Prostate gland (tissue), 2 donors: ENCODE measurements around the gene RNF149. TPM values are rescaled to one million over a fixed set of nuclear protein-coding genes. Genes with fewer than 3 reads are reported as not detected.

Experiments
- DNase-seq: peaks from one replicate; pipeline ENCODE4 v3.0.0-alpha.2; 2019; ENCODE audit warnings: low spot score
- H3K27ac ChIP-seq, 2 donors: fragments of 200-600 bp; sonication (generic); 2 replicates each; pipeline ENCODE4 v1.5.1; 2017 to 2019
- H3K27me3 ChIP-seq: fragments of 200-600 bp; sonication (generic); replicated peaks from 2 replicates; pipeline ENCODE4 v1.5.1; 2019; ENCODE audit not compliant: insufficient read depth
- H3K36me3 ChIP-seq, 2 donors: fragments of 200-600 bp; sonication (generic); 1 replicate in 1 of 2; 2 replicates in 1 of 2; pipeline versions ENCODE4 v1.5.1 to v1.8.1; 2017 to 2019
- H3K4me1 ChIP-seq: fragments of 200-600 bp; sonication (generic); replicated peaks from 2 replicates; pipeline ENCODE4 v1.5.1; 2019
- H3K4me3 ChIP-seq, 2 donors: fragments of 200-600 bp; sonication (generic); 2 replicates each; pipeline ENCODE4 v1.5.1; 2017 to 2019
- H3K9me3 ChIP-seq: fragments of 200-600 bp; sonication (generic); 2 replicates; pipeline ENCODE4 v1.5.1; 2017
- CTCF ChIP-seq, 4 experiments: fragments of 200-600 bp in 2 of 4; fragments of 450-650 bp in 2 of 4; sonication (generic) in 2 of 4; IDR thresholded peaks; 1 replicate in 3 of 4; 2 replicates in 1 of 4; pipeline ENCODE4 v1.5.1; 2016 to 2019; ENCODE audit warnings: antibody characterized with exemption in 4 of 4, mild to moderate bottlenecking in 2 of 4, moderate library complexity in 2 of 4
- POLR2A ChIP-seq: fragments of 450-650 bp; IDR thresholded peaks from one replicate; pipeline ENCODE4 v1.6.1; 2016; ENCODE audit warnings: antibody characterized with exemption, mild to moderate bottlenecking
- POLR2AphosphoS5 ChIP-seq: sonication (generic); formaldehyde crosslinking; IDR thresholded peaks from one replicate; pipeline ENCODE4 v1.6.1; 2017; ENCODE audit warnings: antibody characterized with exemption
- WGBS: methylation state at CpG from one replicate; pipeline ENCODE4 v1.1.5; 2018; 5-methylcytosine and 5-hydroxymethylcytosine counted together
- intact Hi-C: fragments of 100-400 bp; cut with DNase I; formaldehyde crosslinking; loops from one replicate; pipeline ENCODE4 v1.14.2; 2022
- total RNA-seq, 2 donors: library from RNA; depleted of rRNA; stranded (reverse); fragments of >200 nt; gene quantifications; one replicate each; pipeline ENCODE4 v1.1.0, GENCODE V29; 2016

Gene RNF149
- total RNA-seq, 2 donors from 2014 or later: 57.2 to 75.4 TPM

- TF ChIP-seq CTCF (IDR thresholded peaks at IDR 0.05): no peak
- no peak for TF ChIP-seq POLR2A
- TF ChIP-seq POLR2AphosphoS5: no peak
- 91% methylated on average over 7 of the region's 7 CpGs for WGBS
- no peak overlapping the region for H3K4me3 ChIP-seq
- H3K27ac ChIP-seq: no peak overlapping the region
- no peaks in the 10 kb centered on the region for H3K4me1 ChIP-seq
- H3K9me3 ChIP-seq: no peaks in the 10 kb centered on the region
- H3K36me3 ChIP-seq: no peaks in the 10 kb centered on the region
- DNase-seq: no peak
- intact Hi-C loops: no loop called here
- no peaks in the 10 kb centered on the region for H3K27me3 ChIP-seq
Observed at GRCh38 chr2:101341421-101341820, 32.9 kb upstream of the RNF149 start.

GRCh38 chr2:101340141-101340551 is 31.6 kb upstream of the RNF149 start:
- no peaks in the 10 kb centered on the region for H3K36me3 ChIP-seq
- 88% methylated on average over 1 of the region's 1 CpG for WGBS
- H3K27me3 ChIP-seq: no peaks in the 10 kb centered on the region
- DNase-seq: no peak
- H3K27ac ChIP-seq: no peak overlapping the region
- no peaks in the 10 kb centered on the region for H3K9me3 ChIP-seq
- no peaks in the 10 kb centered on the region for H3K4me1 ChIP-seq
- TF ChIP-seq POLR2AphosphoS5: no peak
- TF ChIP-seq CTCF (IDR thresholded peaks at IDR 0.05): no peak
- TF ChIP-seq POLR2A: no peak
- no peak overlapping the region for H3K4me3 ChIP-seq
- intact Hi-C loops: no loop called here

- H3K36me3 ChIP-seq: no peaks in the 10 kb centered on the region
- intact Hi-C loops: no loop called here
- H3K4me3 ChIP-seq: no peak overlapping the region
- no peak overlapping the region for H3K27ac ChIP-seq
- H3K27me3 ChIP-seq: no peaks in the 10 kb centered on the region
- DNase-seq: no peak
- H3K9me3 ChIP-seq: no peaks in the 10 kb centered on the region
- 67% methylated on average over 4 of the region's 4 CpGs for WGBS
- no peaks in the 10 kb centered on the region for H3K4me1 ChIP-seq
- no peak for TF ChIP-seq POLR2AphosphoS5
- TF ChIP-seq CTCF (IDR thresholded peaks at IDR 0.05): no peak
- TF ChIP-seq POLR2A: no peak
Observed at GRCh38 chr2:101339266-101339880, 30.9 kb upstream of the RNF149 start.

GRCh38 chr2:101337877-101338276 is 29.4 kb upstream of the RNF149 start:
- H3K27me3 ChIP-seq: no peaks in the 10 kb centered on the region
- no peak overlapping the region for H3K27ac ChIP-seq
- H3K36me3 ChIP-seq: no peaks in the 10 kb centered on the region
- WGBS: 47% methylated on average over 2 of the region's 2 CpGs
- no peaks in the 10 kb centered on the region for H3K4me1 ChIP-seq
- no peak for DNase-seq
- no peak overlapping the region for H3K4me3 ChIP-seq
- intact Hi-C loops: no loop called here
- H3K9me3 ChIP-seq: no peaks in the 10 kb centered on the region
- TF ChIP-seq POLR2A (no peak), POLR2AphosphoS5 (no peak), CTCF (IDR thresholded peaks at IDR 0.05) (no peak)
